H9 (cell line): ENCODE data around the gene KCNK10. TPM values are rescaled to one million over a fixed set of nuclear protein-coding genes. Genes with fewer than 3 reads are reported as not detected.

Experiments
- DNase-seq: peaks from one replicate; pipeline ENCODE4 v3.0.0-alpha.2; 2017
- H2AFZ ChIP-seq: one replicate; pipeline ENCODE4 v1.6.1; 2013; ENCODE audit warnings: mild to moderate bottlenecking, low read length, control low read depth, moderate library complexity
- H2AK5ac ChIP-seq: 2 replicates; pipeline ENCODE4 v1.6.1; 2013; ENCODE audit warnings: low read length, control low read depth, mixed read lengths; ENCODE audit not compliant: insufficient read length
- H2BK120ac ChIP-seq: one replicate; pipeline ENCODE4 v1.6.1; 2013; ENCODE audit warnings: low read depth, mild to moderate bottlenecking, low read length, control low read depth, inconsistent platforms; ENCODE audit not compliant: poor library complexity, severe bottlenecking
- H2BK12ac ChIP-seq: 2 replicates; pipeline ENCODE4 v1.6.1; 2013; ENCODE audit warnings: low read length, control low read depth, mixed read lengths, low read depth; ENCODE audit not compliant: insufficient read length
- H2BK15ac ChIP-seq: 2 replicates; pipeline ENCODE4 v1.6.1; 2013; ENCODE audit warnings: low read depth, low read length, control low read depth
- H2BK20ac ChIP-seq: one replicate; pipeline ENCODE4 v1.6.1; 2013; ENCODE audit warnings: low read depth, mild to moderate bottlenecking, low read length, control low read depth, inconsistent platforms; ENCODE audit not compliant: poor library complexity, severe bottlenecking
- H2BK5ac ChIP-seq: 2 replicates; pipeline ENCODE4 v1.6.1; 2013; ENCODE audit warnings: low read length, control low read depth, mixed read lengths; ENCODE audit not compliant: insufficient read length
- H3K14ac ChIP-seq: 2 replicates; pipeline ENCODE4 v1.6.1; 2013; ENCODE audit warnings: low read length, control low read depth; ENCODE audit not compliant: insufficient read depth
- H3K18ac ChIP-seq: 2 replicates; pipeline ENCODE4 v1.6.1; 2013; ENCODE audit warnings: low read depth, mild to moderate bottlenecking, mixed read lengths, low read length, control low read depth; ENCODE audit not compliant: insufficient read length
- H3K23ac ChIP-seq: 2 replicates; pipeline ENCODE4 v1.6.1; 2013; ENCODE audit warnings: low read length, control low read depth, mixed read lengths, low read depth; ENCODE audit not compliant: insufficient read length
- H3K23me2 ChIP-seq: 2 replicates; pipeline ENCODE4 v1.6.1; 2013; ENCODE audit warnings: low read depth, mild to moderate bottlenecking, mixed read lengths, low read length, control low read depth; ENCODE audit not compliant: insufficient read length, poor library complexity, severe bottlenecking
- H3K27ac ChIP-seq: 2 replicates; pipeline ENCODE4 v1.5.1; 2013; ENCODE audit warnings: low read length, control low read depth, mixed read lengths, low read depth; ENCODE audit not compliant: insufficient read length
- H3K27me3 ChIP-seq: 2 replicates; pipeline ENCODE4 v1.6.1; 2013; ENCODE audit warnings: low read length, control low read depth, inconsistent platforms; ENCODE audit not compliant: insufficient read depth
- H3K4ac ChIP-seq: 2 replicates; pipeline ENCODE4 v1.6.1; 2013; ENCODE audit warnings: low read depth, mild to moderate bottlenecking, control low read depth, inconsistent platforms, low read length, moderate library complexity
- H3K4me1 ChIP-seq: 2 replicates; pipeline ENCODE4 v1.6.1; 2013; ENCODE audit warnings: low read length, control low read depth, inconsistent platforms; ENCODE audit not compliant: insufficient read depth
- H3K4me2 ChIP-seq: 2 replicates; pipeline ENCODE4 v1.6.1; 2013; ENCODE audit warnings: low read length, control low read depth, mixed read lengths; ENCODE audit not compliant: insufficient read length, insufficient read depth
- H3K56ac ChIP-seq: 2 replicates; pipeline ENCODE4 v1.6.1; 2013; ENCODE audit warnings: low read depth, mild to moderate bottlenecking, mixed read lengths, low read length, control low read depth; ENCODE audit not compliant: insufficient read length
- H3K79me1 ChIP-seq: 2 replicates; pipeline ENCODE4 v1.6.1; 2013; ENCODE audit warnings: low read depth, mild to moderate bottlenecking, moderate library complexity, low read length, control low read depth, inconsistent platforms; ENCODE audit not compliant: insufficient read depth, poor library complexity, severe bottlenecking
- H3K79me2 ChIP-seq: 2 replicates; pipeline ENCODE4 v1.6.1; 2013; ENCODE audit warnings: low read length, control low read depth, inconsistent platforms; ENCODE audit not compliant: insufficient read depth
- H3K9ac ChIP-seq: 2 replicates; pipeline ENCODE4 v1.6.1; 2013; ENCODE audit warnings: low read length, control low read depth, mixed read lengths; ENCODE audit not compliant: insufficient read length; ENCODE audit errors: extremely low read depth
- H3K9me3 ChIP-seq: one replicate; pipeline ENCODE4 v1.6.1; 2013; ENCODE audit warnings: low read depth, low read length, inconsistent platforms; ENCODE audit not compliant: control insufficient read depth
- H3T11ph ChIP-seq: one replicate; pipeline ENCODE4 v1.6.1; 2013; ENCODE audit warnings: mild to moderate bottlenecking, low read length, control low read depth, inconsistent platforms
- H4K20me1 ChIP-seq: one replicate; pipeline ENCODE4 v1.6.1; 2013; ENCODE audit not compliant: control insufficient read depth, insufficient read length, insufficient read depth
- H4K5ac ChIP-seq: 2 replicates; pipeline ENCODE4 v1.6.1; 2013; ENCODE audit warnings: low read depth, mild to moderate bottlenecking, mixed read lengths, low read length, control low read depth; ENCODE audit not compliant: insufficient read length
- H4K8ac ChIP-seq: replicated peaks from 2 replicates; pipeline ENCODE4 v1.6.1; 2013; ENCODE audit warnings: low read length, control low read depth, mixed read lengths, low read depth; ENCODE audit not compliant: insufficient read length
- H4K91ac ChIP-seq: 2 replicates; pipeline ENCODE4 v1.6.1; 2013; ENCODE audit warnings: low read depth, mild to moderate bottlenecking, moderate library complexity, mixed read lengths, low read length, control low read depth; ENCODE audit not compliant: insufficient read length
- H3K27ac Mint-ChIP-seq, 3 experiments: 2 replicates in 2 of 3; 3 replicates in 1 of 3; pipeline ENCODE4 v1.8.0; 2020 to 2021; ENCODE audit warnings: mixed read lengths in 3 of 3, mild to moderate bottlenecking in 1 of 3, moderate library complexity in 1 of 3
- H3K27me3 Mint-ChIP-seq: 2 replicates; pipeline ENCODE4 v1.8.0; 2021; ENCODE audit warnings: low read depth, mild to moderate bottlenecking, moderate library complexity, mixed read lengths
- H3K36me3 Mint-ChIP-seq, 3 experiments: 2 replicates in 2 of 3; 3 replicates in 1 of 3; pipeline ENCODE4 v1.8.0; 2020 to 2021; ENCODE audit warnings: low read depth in 3 of 3, mixed read lengths in 3 of 3; ENCODE audit not compliant: insufficient read depth in 1 of 3
- H3K4me1 Mint-ChIP-seq, 2 experiments: 2 replicates each; pipeline ENCODE4 v1.8.0; 2020; ENCODE audit warnings: mixed read lengths in 2 of 2
- H3K4me3 Mint-ChIP-seq, 2 experiments: 2 replicates in 1 of 2; 3 replicates in 1 of 2; pipeline ENCODE4 v1.8.0; 2020 to 2021; ENCODE audit warnings: mild to moderate bottlenecking in 2 of 2, mixed read lengths in 2 of 2, moderate library complexity in 1 of 2
- H3K9me3 Mint-ChIP-seq, 2 experiments: 2 replicates in 1 of 2; 3 replicates in 1 of 2; pipeline ENCODE4 v1.8.0; 2020; ENCODE audit warnings: mild to moderate bottlenecking in 2 of 2, mixed read lengths in 2 of 2, moderate library complexity in 1 of 2
- WGBS: extraction: QIAGEN DNeasy Blood & Tissue Kit; methylation state at CpG from one replicate; pipeline ENCODE4 v1.1.7; 2013; ENCODE audit warnings: missing lambda C conversion rate, low lambda C conversion rate, mixed read lengths; ENCODE audit not compliant: insufficient read length; ENCODE audit errors: extremely low coverage; 5-methylcytosine and 5-hydroxymethylcytosine counted together
- total RNA-seq: library from RNA; stranded (reverse); gene quantifications from 2 replicates; pipeline ENCODE4 v1.2.1, GENCODE V29; 2021
- TF ChIP-seq, protein P1 (sequence below): fragments of 200-600 bp; sonication (generic); conservative IDR thresholded peaks from 3 replicates; pipeline ENCODE4 v1.8.0; 2021; ENCODE audit warnings: antibody characterized with exemption, mild to moderate bottlenecking

The KCNK10 gene
- total RNA-seq, 1 experiment from 2014 or later, result 0.33 TPM

DNA sequence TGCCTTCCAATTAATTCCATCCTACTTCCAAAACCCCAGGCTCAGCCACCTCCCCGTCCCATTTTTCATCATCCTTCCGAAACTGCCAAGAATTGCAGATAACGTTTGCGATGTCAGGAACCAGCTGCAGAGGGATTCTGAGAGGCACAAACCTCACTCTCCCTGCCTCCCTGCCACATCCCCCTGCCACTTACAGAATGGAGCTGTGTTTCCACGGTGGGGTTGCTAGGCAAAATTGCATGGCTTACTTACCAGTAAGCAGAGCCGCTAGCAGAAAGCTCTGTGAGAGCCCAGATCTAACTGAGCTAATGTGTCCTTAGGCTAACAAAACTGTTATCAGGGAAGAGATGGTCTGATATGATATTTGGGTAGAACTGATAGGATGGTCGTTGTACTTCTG lies 127.4 kb downstream of the KCNK10 start:
- Histone ChIP-seq H3K4ac (no peak overlapping the region), H2BK12ac (no peak overlapping the region), H3K79me2 (no peaks in the 10 kb centered on the region), H3K23me2 (no peaks in the 10 kb centered on the region), H3K4me1 (no peaks in the 10 kb centered on the region), H3K4me2 (no peak overlapping the region), H3K14ac (no peak overlapping the region), H3T11ph (no peak overlapping the region), H4K8ac (no peak overlapping the region), H3K18ac (no peak overlapping the region), H2BK5ac (no peak overlapping the region), H3K23ac (no peak overlapping the region), H4K5ac (no peak overlapping the region), H3K56ac (no peak overlapping the region), H3K27me3 (no peaks in the 10 kb centered on the region), H2BK15ac (no peak overlapping the region), H3K9ac (no peak overlapping the region), H3K79me1 (no peaks in the 10 kb centered on the region), H3K27ac (no peak overlapping the region), H2AFZ (no peak overlapping the region), H2BK120ac (no peak overlapping the region), H3K9me3 (no peaks in the 10 kb centered on the region), H4K20me1 (no peaks in the 10 kb centered on the region), H2AK5ac (no peak overlapping the region), H4K91ac (no peak overlapping the region), H2BK20ac (no peak overlapping the region)
- WGBS, result no CpG with 5 or more reads among the region's 7 CpGs
- TF ChIP-seq, protein P1, sequence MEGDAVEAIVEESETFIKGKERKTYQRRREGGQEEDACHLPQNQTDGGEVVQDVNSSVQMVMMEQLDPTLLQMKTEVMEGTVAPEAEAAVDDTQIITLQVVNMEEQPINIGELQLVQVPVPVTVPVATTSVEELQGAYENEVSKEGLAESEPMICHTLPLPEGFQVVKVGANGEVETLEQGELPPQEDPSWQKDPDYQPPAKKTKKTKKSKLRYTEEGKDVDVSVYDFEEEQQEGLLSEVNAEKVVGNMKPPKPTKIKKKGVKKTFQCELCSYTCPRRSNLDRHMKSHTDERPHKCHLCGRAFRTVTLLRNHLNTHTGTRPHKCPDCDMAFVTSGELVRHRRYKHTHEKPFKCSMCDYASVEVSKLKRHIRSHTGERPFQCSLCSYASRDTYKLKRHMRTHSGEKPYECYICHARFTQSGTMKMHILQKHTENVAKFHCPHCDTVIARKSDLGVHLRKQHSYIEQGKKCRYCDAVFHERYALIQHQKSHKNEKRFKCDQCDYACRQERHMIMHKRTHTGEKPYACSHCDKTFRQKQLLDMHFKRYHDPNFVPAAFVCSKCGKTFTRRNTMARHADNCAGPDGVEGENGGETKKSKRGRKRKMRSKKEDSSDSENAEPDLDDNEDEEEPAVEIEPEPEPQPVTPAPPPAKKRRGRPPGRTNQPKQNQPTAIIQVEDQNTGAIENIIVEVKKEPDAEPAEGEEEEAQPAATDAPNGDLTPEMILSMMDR, result no peak
- Mint-ChIP-seq H3K4me1 (peaks cover 19 to 32% of the 10 kb centered on the region in 2 experiments), H3K27ac (peak overlapping the region in 1 of 3 experiments; percentile 33; a peak in 1 of 7 replicates), H3K27me3 (no peaks in the 10 kb centered on the region), H3K9me3 (no peaks in the 10 kb centered on the region), H3K4me3 (peak overlapping the region in 1 of 2 experiments; percentile 14; a peak in 2 of 5 replicates), H3K36me3 (no peaks in the 10 kb centered on the region)
- peak; percentile 36 for DNase-seq
